Activated naive CD4-positive, alpha-beta T cell treated with anti-CD3 and anti-CD28 coated beads, Interleukin-2, amount 50 U/mL, for 72 hours (primary cell): ENCODE data around the gene RGP1. TPM values are rescaled to one million over a fixed set of nuclear protein-coding genes. Genes with fewer than 3 reads are reported as not detected.

Experiments used
- ATAC-seq, 2 donors: fragments of 150-1000 bp; cut with Tn5 transposase; 2 replicates each; pipeline ENCODE4 v1.10.0; 2021; ENCODE audit warnings: mild to moderate bottlenecking in 2 of 2, moderate library complexity in 2 of 2
- DNase-seq, 2 donors: peaks; one replicate each; pipeline ENCODE4 v3.0.0; 2021 to 2022; ENCODE audit warnings: low spot score in 2 of 2
- H3K27ac Mint-ChIP-seq, 2 donors: one replicate each; pipeline ENCODE4 v1.8.0; 2022; ENCODE audit warnings: mild to moderate bottlenecking in 2 of 2, mixed read lengths in 2 of 2
- H3K36me3 Mint-ChIP-seq, 2 donors: one replicate each; pipeline ENCODE4 v1.8.0; 2022; ENCODE audit warnings: mixed read lengths in 2 of 2
- H3K9me3 Mint-ChIP-seq, 2 donors: one replicate each; pipeline ENCODE4 v1.8.0; 2022; ENCODE audit warnings: mixed read lengths in 2 of 2
- total RNA-seq, 2 donors: library from RNA; stranded (reverse); gene quantifications; one replicate each; pipeline ENCODE4 v1.2.3, GENCODE V29; 2022

The RGP1 gene
- total RNA-seq, 2 donors from 2014 or later = 18.4 to 35.1 TPM

- DNase-seq (no peak), ATAC-seq (no peak)
- Mint-ChIP-seq H3K9me3 (no peaks in the 10 kb centered on the region), H3K36me3 (no peaks in the 10 kb centered on the region), H3K27ac (peak overlapping the region in 1 of 2 donors; percentile 62)
Observed at GRCh38 chr9:35806101-35806500, 57.0 kb downstream of the RGP1 start.

Other genes with a start within 250 kb of the RGP1 start
- gene TESK1, start 144.0 kb upstream of the RGP1 start, total RNA-seq = 10 to 100 TPM; 19.4 to 61.3 TPM
- 10 to 100 TPM; 11.1 to 16.7 TPM for gene CD72, start 130.9 kb upstream of the RGP1 start, total RNA-seq
- gene SIT1, start 98.4 kb upstream of the RGP1 start, total RNA-seq = 100 to 1,000 TPM in 1 of 2 donors, 10 to 100 TPM in 1; 67.8 to 122 TPM
- gene RMRP, start 91.3 kb upstream of the RGP1 start, total RNA-seq = 1,000 to 10,000 TPM; 3,566 to 7,483 TPM
- gene CCDC107, start 91.0 kb upstream of the RGP1 start, total RNA-seq = 10 to 100 TPM; 10.2 to 24.4 TPM
- 10 to 100 TPM; 21.6 to 22.8 TPM for gene ARHGEF39, start 84.1 kb upstream of the RGP1 start, total RNA-seq
- 1 to 10 TPM in 1 of 2 donors, under 1 TPM in 1; 0.73 to 1.1 TPM for gene CA9, start 75.4 kb upstream of the RGP1 start, total RNA-seq
- 1 to 10 TPM; 5.2 to 9.3 TPM for gene TPM2, start 59.4 kb upstream of the RGP1 start, total RNA-seq
- gene TLN1, start 17.1 kb upstream of the RGP1 start, total RNA-seq = 100 to 1,000 TPM; 234 to 334 TPM
- 10 to 100 TPM; 22.8 to 25.3 TPM for gene CREB3, start 16.6 kb upstream of the RGP1 start, total RNA-seq
- 10 to 100 TPM; 23.4 to 57.6 TPM for gene GBA2, start 59 bp upstream of the RGP1 start, total RNA-seq
- gene MSMP, start 5.0 kb downstream of the RGP1 start, total RNA-seq = under 1 TPM in 1 of 2 donors, not detected in 1; 0.46 TPM
- 10 to 100 TPM in 1 of 2 donors, 1 to 10 TPM in 1; 6.8 to 16.2 TPM for gene NPR2, start 42.3 kb downstream of the RGP1 start, total RNA-seq
- 1 to 10 TPM; 1.0 to 1.3 TPM for gene SPAG8, start 63.0 kb downstream of the RGP1 start, total RNA-seq
- gene HINT2, start 65.8 kb downstream of the RGP1 start, total RNA-seq = 10 to 100 TPM; 27.2 to 51.8 TPM
- not detected for gene FAM221B, start 79.4 kb downstream of the RGP1 start, total RNA-seq
- 10 to 100 TPM in 1 of 2 donors, 1 to 10 TPM in 1; 4.0 to 11.2 TPM for gene TMEM8B, start 79.9 kb downstream of the RGP1 start, total RNA-seq
- not detected for gene OR13J1, start 121.1 kb downstream of the RGP1 start, total RNA-seq
- not detected for gene HRCT1, start 156.9 kb downstream of the RGP1 start, total RNA-seq
- gene SPAAR, start 160.2 kb downstream of the RGP1 start, total RNA-seq = not detected
- gene OR2S2, start 208.9 kb downstream of the RGP1 start, total RNA-seq = not detected